GM20000 (cell line): ENCODE measurements around the gene USP40.

ENCODE experiments used
- DNase-seq: peaks from one replicate; pipeline ENCODE4 v3.0.0; 2012; ENCODE audit warnings: low spot score
- TF ChIP-seq, protein P1 (sequence below): IDR thresholded peaks from 2 replicates; pipeline ENCODE4 v1.5.1; 2012; ENCODE audit warnings: mild to moderate bottlenecking, control low read depth; ENCODE audit errors: extremely low read depth, missing control alignments

Gene USP40

GRCh38 chr2:233428008-233428407 is 138.6 kb downstream of the USP40 start:
- DNase-seq: no peak
- TF ChIP-seq, protein P1, sequence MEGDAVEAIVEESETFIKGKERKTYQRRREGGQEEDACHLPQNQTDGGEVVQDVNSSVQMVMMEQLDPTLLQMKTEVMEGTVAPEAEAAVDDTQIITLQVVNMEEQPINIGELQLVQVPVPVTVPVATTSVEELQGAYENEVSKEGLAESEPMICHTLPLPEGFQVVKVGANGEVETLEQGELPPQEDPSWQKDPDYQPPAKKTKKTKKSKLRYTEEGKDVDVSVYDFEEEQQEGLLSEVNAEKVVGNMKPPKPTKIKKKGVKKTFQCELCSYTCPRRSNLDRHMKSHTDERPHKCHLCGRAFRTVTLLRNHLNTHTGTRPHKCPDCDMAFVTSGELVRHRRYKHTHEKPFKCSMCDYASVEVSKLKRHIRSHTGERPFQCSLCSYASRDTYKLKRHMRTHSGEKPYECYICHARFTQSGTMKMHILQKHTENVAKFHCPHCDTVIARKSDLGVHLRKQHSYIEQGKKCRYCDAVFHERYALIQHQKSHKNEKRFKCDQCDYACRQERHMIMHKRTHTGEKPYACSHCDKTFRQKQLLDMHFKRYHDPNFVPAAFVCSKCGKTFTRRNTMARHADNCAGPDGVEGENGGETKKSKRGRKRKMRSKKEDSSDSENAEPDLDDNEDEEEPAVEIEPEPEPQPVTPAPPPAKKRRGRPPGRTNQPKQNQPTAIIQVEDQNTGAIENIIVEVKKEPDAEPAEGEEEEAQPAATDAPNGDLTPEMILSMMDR: no peak

DNA sequence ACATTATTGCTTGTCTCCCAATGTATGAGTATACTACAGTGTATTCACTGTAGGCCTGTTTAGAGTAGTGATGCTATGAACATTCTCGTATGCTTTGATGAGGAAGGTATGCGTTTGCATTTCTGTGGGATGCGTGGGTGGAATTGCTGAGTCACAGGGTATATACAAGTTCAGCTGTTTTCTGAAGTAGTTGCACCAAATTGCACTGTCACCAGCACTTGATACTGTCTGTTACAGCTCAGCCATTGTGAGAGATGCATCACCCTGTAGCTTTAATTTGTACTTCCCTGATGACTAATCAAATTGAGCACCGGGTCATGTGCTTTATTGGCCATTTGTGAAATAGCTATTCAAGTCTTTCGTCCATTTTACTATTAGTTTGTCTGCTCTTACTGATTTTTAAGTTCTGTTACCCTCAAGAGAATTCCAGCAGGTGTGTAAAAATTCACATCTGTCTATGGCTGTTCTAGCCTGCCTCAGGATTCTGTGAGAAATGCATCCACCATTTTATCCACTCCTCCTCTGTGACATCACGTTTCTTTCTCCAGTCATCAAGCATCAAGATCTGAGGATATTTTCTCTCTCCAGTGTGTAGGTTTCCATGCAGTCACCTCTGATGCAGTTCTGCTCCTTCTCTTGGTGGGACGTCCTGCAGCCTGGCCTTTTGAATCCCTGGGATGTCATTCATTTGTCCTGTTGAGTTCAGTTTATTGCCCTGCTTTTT is 139.8 kb downstream of the USP40 start:
- TF ChIP-seq, protein P1: no peak
- no peak for DNase-seq
